Activated naive CD8-positive, alpha-beta T cell treated with anti-CD3 and anti-CD28 coated beads for 36 hours (primary cell): Measurements from ENCODE around the gene MYO15A. TPM values are rescaled to one million over a fixed set of nuclear protein-coding genes. Genes with fewer than 3 reads are reported as not detected.

Experiments used
- DNase-seq: peaks from one replicate; pipeline ENCODE4 v3.0.0; 2021
- H3K27ac Mint-ChIP-seq: one replicate; pipeline ENCODE4 v1.8.0; 2022; ENCODE audit warnings: mild to moderate bottlenecking, moderate library complexity, mixed read lengths
- H3K27me3 Mint-ChIP-seq: one replicate; pipeline ENCODE4 v1.8.0; 2022; ENCODE audit warnings: mild to moderate bottlenecking, mixed read lengths
- H3K36me3 Mint-ChIP-seq: one replicate; pipeline ENCODE4 v1.8.0; 2021; ENCODE audit warnings: mild to moderate bottlenecking, mixed read lengths
- H3K4me1 Mint-ChIP-seq: one replicate; pipeline ENCODE4 v1.8.0; 2021; ENCODE audit warnings: mixed read lengths
- H3K4me3 Mint-ChIP-seq: one replicate; pipeline ENCODE4 v1.8.0; 2022; ENCODE audit warnings: mild to moderate bottlenecking, moderate library complexity, mixed read lengths
- H3K9me3 Mint-ChIP-seq: one replicate; pipeline ENCODE4 v1.8.0; 2022; ENCODE audit warnings: mixed read lengths
- total RNA-seq, 2 experiments: library from RNA; stranded (reverse); gene quantifications; one replicate each; pipeline ENCODE4 v1.2.3, GENCODE V29; 2021

Gene MYO15A
- total RNA-seq, 2 experiments from 2014 or later = 0.60 to 0.68 TPM

DNA sequence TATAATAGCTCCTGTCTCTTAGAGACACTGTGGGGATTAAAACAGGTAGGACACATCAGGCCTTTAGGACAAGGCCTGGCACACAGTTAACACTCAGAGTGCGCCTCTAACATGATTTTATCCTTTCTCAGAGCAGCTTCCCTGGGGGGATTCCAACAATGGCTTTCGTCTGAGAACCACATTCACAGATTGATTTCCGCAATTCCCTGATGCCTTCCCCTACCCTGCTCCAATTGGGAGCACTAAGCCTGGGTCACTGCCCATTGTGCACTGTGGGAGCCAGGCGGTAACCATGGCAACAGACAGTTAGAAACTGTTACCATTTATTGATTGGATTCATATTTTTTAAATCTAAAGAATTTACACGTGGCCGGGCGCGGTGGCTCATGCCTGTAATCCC lies 69.2 kb downstream of the MYO15A start:
- no peak for DNase-seq
- Mint-ChIP-seq H3K4me1 (peaks cover 27% of the 10 kb centered on the region), H3K27me3 (no peaks in the 10 kb centered on the region), H3K36me3 (no peaks in the 10 kb centered on the region), H3K9me3 (no peaks in the 10 kb centered on the region), H3K4me3 (no peak overlapping the region), H3K27ac (no peak overlapping the region)

DNA sequence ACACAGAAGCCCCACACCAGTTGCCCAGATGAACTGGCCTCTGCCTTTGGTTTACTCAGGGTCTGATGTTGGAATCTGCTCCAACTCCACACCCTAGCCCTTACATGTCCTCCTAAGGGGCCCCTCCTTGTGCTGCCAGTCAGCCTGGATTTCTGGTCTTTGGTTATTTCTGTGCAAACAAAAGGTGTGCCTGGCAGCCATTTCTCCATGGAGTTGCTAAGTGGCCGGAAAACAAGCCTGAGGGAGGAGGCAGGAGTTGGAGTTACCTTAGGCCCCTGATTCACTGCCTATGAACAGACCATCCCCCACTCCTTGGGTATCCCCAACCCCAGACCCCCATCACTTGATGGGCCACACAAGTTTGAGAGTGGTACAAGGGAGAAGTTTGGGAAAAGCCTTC lies 70.6 kb downstream of the MYO15A start:
- Mint-ChIP-seq H3K9me3 (no peaks in the 10 kb centered on the region), H3K4me1 (peaks cover 27% of the 10 kb centered on the region), H3K36me3 (no peaks in the 10 kb centered on the region), H3K4me3 (no peak overlapping the region), H3K27me3 (no peaks in the 10 kb centered on the region), H3K27ac (no peak overlapping the region)
- DNase-seq = no peak

DNA sequence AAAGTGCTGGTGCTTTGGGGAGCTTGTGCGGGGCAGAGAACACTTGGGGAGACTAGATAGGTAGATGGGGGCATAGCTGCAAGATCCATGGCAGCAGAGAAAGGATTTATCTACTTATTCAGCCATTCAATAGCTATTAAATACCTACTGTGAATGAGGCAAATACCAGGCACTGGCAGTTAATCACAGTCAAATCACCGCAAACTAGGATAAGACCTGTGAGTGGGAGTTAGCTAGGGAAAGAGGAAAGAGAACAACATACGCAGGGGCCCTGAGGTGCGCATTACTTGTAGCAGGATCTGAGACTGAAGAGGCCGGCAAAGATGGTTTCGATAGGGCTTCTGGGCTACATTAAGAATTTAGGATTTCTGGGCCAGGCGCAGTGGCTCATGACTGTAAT lies 71.2 kb downstream of the MYO15A start:
- peaks cover 4% of the 10 kb centered on the region for H3K36me3 Mint-ChIP-seq
- H3K27me3 Mint-ChIP-seq = no peaks in the 10 kb centered on the region
- DNase-seq = no peak
- peaks cover 27% of the 10 kb centered on the region for H3K4me1 Mint-ChIP-seq
- no peaks in the 10 kb centered on the region for H3K9me3 Mint-ChIP-seq
- no peak overlapping the region for H3K4me3 Mint-ChIP-seq
- H3K27ac Mint-ChIP-seq = no peak overlapping the region

GRCh38 chr17:18181358-18181757 lies 72.8 kb downstream of the MYO15A start:
- peaks cover 20% of the 10 kb centered on the region for H3K36me3 Mint-ChIP-seq
- DNase-seq = peak; percentile 53
- H3K4me3 Mint-ChIP-seq = peak overlapping the region; percentile 98
- peak overlapping the region; percentile 97 for H3K27ac Mint-ChIP-seq
- H3K27me3 Mint-ChIP-seq = no peaks in the 10 kb centered on the region
- H3K4me1 Mint-ChIP-seq = peaks cover 34% of the 10 kb centered on the region
- H3K9me3 Mint-ChIP-seq = no peaks in the 10 kb centered on the region

DNA sequence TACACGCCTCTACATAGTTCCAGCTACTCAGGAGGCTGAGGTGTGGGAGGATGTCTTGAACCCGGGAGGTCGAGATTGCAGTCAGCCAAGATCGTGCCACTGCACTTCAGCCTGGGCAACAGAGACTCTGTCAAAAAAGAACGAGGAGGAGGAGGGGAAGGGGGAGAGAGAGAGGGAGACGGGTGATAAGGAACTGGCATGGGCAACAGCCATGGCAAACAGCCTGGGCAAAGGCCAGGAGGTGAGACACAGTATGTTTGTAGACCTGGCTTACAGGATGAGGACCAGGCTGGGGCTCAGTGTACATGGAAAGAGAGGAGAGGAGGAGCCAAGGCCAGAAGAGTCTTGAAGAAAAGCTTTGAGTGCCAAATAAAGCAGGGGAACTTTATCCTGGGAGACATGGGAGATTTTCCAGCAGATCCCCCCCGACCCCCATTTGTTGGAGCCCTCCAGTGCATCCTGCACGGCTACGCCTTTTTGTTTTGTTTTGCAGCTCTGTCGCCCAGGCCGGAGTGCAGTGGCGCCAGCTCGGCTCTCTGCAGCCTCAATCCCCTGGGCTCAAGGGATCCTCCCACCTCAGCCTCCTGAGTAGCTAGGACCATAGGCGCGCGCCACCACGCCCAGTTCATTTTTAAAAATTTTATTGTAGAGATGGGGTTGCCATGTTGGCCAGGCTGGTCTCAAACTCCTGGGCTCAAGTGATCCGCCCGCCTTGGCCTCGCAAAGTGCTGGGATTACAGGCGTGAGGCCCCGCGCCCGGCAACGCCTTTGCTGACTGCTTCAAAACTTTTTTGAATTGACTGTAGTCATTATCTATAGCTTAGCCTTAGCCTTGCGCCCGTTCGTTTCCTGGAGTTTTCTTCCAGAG lies 73.8 kb downstream of the MYO15A start:
- peak; percentile 6 for DNase-seq
- Mint-ChIP-seq H3K9me3 (no peaks in the 10 kb centered on the region), H3K4me3 (peak overlapping the region; percentile 98), H3K27ac (peak overlapping the region; percentile 97), H3K4me1 (peaks cover 43% of the 10 kb centered on the region), H3K27me3 (no peaks in the 10 kb centered on the region), H3K36me3 (peaks cover 29% of the 10 kb centered on the region)

- H3K4me1 Mint-ChIP-seq = peaks cover 50% of the 10 kb centered on the region
- H3K27ac Mint-ChIP-seq = peak overlapping the region; percentile 97
- no peaks in the 10 kb centered on the region for H3K9me3 Mint-ChIP-seq
- H3K4me3 Mint-ChIP-seq = peak overlapping the region; percentile 98
- no peaks in the 10 kb centered on the region for H3K27me3 Mint-ChIP-seq
- peaks cover 35% of the 10 kb centered on the region for H3K36me3 Mint-ChIP-seq
- DNase-seq = peak; percentile 86
Measured at GRCh38 chr17:18182978-18183333, 74.4 kb downstream of the MYO15A start.

GRCh38 chr17:18183334-18184142 lies 75.0 kb downstream of the MYO15A start, which contains the start of gene ALKBH5:
TSS of gene ALKBH5 (plus strand) at chr17:18183828. CDS start at chr17:18184244, 416 bp downstream.
- Mint-ChIP-seq H3K27me3 (no peaks in the 10 kb centered on the region), H3K4me3 (peak within 1 kb of the TSS; percentile 98), H3K27ac (peak within 1 kb of the TSS; percentile 97), H3K36me3 (peaks cover 41% of the 10 kb centered on the region), H3K9me3 (no peaks in the 10 kb centered on the region), H3K4me1 (peaks cover 55% of the 10 kb centered on the region)
- DNase-seq = peak; percentile 98

DNA sequence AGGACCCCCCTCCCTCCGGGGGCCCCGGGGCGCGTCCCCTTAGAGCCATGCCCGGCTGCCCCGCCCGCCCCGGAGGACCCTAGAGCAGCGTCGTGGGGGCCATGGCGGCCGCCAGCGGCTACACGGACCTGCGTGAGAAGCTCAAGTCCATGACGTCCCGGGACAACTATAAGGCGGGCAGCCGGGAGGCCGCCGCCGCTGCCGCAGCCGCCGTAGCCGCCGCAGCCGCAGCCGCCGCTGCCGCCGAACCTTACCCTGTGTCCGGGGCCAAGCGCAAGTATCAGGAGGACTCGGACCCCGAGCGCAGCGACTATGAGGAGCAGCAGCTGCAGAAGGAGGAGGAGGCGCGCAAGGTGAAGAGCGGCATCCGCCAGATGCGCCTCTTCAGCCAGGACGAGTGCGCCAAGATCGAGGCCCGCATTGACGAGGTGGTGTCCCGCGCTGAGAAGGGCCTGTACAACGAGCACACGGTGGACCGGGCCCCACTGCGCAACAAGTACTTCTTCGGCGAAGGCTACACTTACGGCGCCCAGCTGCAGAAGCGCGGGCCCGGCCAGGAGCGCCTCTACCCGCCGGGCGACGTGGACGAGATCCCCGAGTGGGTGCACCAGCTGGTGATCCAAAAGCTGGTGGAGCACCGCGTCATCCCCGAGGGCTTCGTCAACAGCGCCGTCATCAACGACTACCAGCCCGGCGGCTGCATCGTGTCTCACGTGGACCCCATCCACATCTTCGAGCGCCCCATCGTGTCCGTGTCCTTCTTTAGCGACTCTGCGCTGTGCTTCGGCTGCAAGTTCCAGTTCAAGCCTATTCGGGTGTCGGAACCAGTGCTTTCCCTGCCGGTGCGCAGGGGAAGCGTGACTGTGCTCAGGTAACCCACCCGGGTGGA lies 75.8 kb downstream of the MYO15A start:
- Mint-ChIP-seq H3K4me3 (peak overlapping the region; percentile 98), H3K4me1 (peaks cover 58% of the 10 kb centered on the region), H3K9me3 (no peaks in the 10 kb centered on the region), H3K36me3 (peaks cover 44% of the 10 kb centered on the region), H3K27me3 (no peaks in the 10 kb centered on the region), H3K27ac (peak overlapping the region; percentile 88)
- DNase-seq = peak; percentile 65

DNA sequence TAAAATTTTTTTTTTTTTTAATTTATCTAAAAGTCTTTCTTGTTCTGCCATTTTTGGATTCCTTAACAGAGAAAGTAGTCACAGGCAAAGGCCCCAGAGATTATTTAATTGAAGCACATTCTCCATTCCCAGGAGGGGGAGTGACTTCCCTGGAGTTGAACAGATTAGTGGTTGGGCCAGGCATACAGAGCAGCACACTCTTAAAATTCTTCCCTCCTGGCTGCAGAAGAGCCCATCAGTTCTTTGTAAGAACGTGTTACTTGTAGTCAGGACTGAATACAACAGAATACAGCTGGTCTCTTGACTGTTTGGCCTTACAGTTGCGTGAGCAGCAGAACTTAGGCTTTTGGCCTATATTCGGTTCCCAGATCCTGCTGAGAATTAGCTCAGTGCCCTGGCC lies 76.8 kb downstream of the MYO15A start:
- Mint-ChIP-seq H3K27ac (no peak overlapping the region), H3K9me3 (no peaks in the 10 kb centered on the region), H3K4me3 (peak overlapping the region; percentile 98), H3K36me3 (peaks cover 52% of the 10 kb centered on the region), H3K4me1 (peaks cover 60% of the 10 kb centered on the region), H3K27me3 (no peaks in the 10 kb centered on the region)
- DNase-seq = no peak

GRCh38 chr17:18185832-18186626 lies 77.5 kb downstream of the MYO15A start:
- DNase-seq = no peak
- peak overlapping the region; percentile 98 for H3K4me3 Mint-ChIP-seq
- no peaks in the 10 kb centered on the region for H3K27me3 Mint-ChIP-seq
- H3K4me1 Mint-ChIP-seq = peaks cover 60% of the 10 kb centered on the region
- H3K27ac Mint-ChIP-seq = peak overlapping the region; percentile 70
- no peaks in the 10 kb centered on the region for H3K9me3 Mint-ChIP-seq
- H3K36me3 Mint-ChIP-seq = peaks cover 56% of the 10 kb centered on the region

DNA sequence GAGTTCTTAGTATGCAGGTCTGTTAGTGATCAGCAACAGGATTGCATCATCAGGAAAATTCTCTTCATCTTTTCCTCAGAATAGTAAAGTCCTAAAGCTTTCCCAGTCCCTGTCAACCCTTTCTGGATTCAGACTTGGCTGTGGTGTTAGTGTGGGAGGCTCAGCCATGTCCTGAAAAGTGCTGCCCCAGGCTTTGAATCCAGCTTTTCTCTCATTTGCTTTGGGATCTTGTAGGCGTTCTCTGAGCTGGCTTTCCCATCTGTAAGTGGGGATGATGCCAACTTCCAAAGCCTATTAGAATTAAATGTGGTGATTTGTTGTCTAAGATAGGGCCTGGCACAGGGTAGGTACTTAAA lies 78.0 kb downstream of the MYO15A start:
- Mint-ChIP-seq H3K4me3 (peak overlapping the region; percentile 98), H3K36me3 (peaks cover 56% of the 10 kb centered on the region), H3K27ac (peak overlapping the region; percentile 70), H3K9me3 (no peaks in the 10 kb centered on the region), H3K4me1 (peaks cover 60% of the 10 kb centered on the region), H3K27me3 (no peaks in the 10 kb centered on the region)
- no peak for DNase-seq

- Mint-ChIP-seq H3K27ac (peak overlapping the region; percentile 70), H3K9me3 (no peaks in the 10 kb centered on the region), H3K36me3 (peaks cover 56% of the 10 kb centered on the region), H3K4me3 (peak overlapping the region; percentile 98), H3K27me3 (no peaks in the 10 kb centered on the region), H3K4me1 (peaks cover 59% of the 10 kb centered on the region)
- DNase-seq = no peak
Measured at GRCh38 chr17:18187226-18187625, 78.7 kb downstream of the MYO15A start.

- Mint-ChIP-seq H3K4me1 (peaks cover 57% of the 10 kb centered on the region), H3K36me3 (peaks cover 56% of the 10 kb centered on the region), H3K9me3 (no peaks in the 10 kb centered on the region), H3K27ac (peak overlapping the region; percentile 72), H3K4me3 (peak overlapping the region; percentile 98), H3K27me3 (no peaks in the 10 kb centered on the region)
- peak; percentile 15 for DNase-seq
Measured at GRCh38 chr17:18187821-18188761, 79.5 kb downstream of the MYO15A start.
